ENCODE data around the gene MAGEA9B.
"Not testable (repeated sequence)": the region's sequence is repeated elsewhere in the genome, so short reads cannot be mapped to it uniquely, and the experiment has no call there.

The MAGEA9B gene

GRCh38 chrX:149567621-149568417, 19.4 kb downstream of the MAGEA9B start:
- Histone ChIP-seq H3K4me3 (ENCODE audit: severe bottlenecking) (no peak overlapping the region), H3K9me3 (ENCODE audit: severe bottlenecking) (no peaks in the 10 kb centered on the region), H3K27me3 (ENCODE audit: insufficient read depth, poor library complexity, severe bottlenecking) (no peaks in the 10 kb centered on the region), H3K27ac (ENCODE audit: poor library complexity, severe bottlenecking) (no peak overlapping the region), H3K4me1 (ENCODE audit: insufficient read depth, poor library complexity, severe bottlenecking) (no peaks in the 10 kb centered on the region), H3K36me3 (ENCODE audit: low read depth) (no peaks in the 10 kb centered on the region)
- no peak for TF ChIP-seq CTCF (IDR thresholded peaks at IDR 0.05; ENCODE audit: poor library complexity, severe bottlenecking)
- ATAC-seq (ENCODE audit: low read depth) (no peak), DNase-seq (ENCODE audit: low spot score) (no peak)

GRCh38 chrX:149563359-149563758, 23.9 kb downstream of the MAGEA9B start:
- H3K4me1 ChIP-seq (ENCODE audit: insufficient read depth, poor library complexity, severe bottlenecking), result no peaks in the 10 kb centered on the region
- DNase-seq (ENCODE audit: low spot score) (no peak), ATAC-seq (ENCODE audit: low read depth) (no peak)
- no peaks in the 10 kb centered on the region for H3K9me3 ChIP-seq (ENCODE audit: severe bottlenecking)
- no peak overlapping the region for H3K4me3 ChIP-seq (ENCODE audit: severe bottlenecking)
- no peaks in the 10 kb centered on the region for H3K36me3 ChIP-seq (ENCODE audit: low read depth)
- no peak overlapping the region for H3K27ac ChIP-seq (ENCODE audit: poor library complexity, severe bottlenecking)
- no peaks in the 10 kb centered on the region for H3K27me3 ChIP-seq (ENCODE audit: insufficient read depth, poor library complexity, severe bottlenecking)
- no peak for TF ChIP-seq CTCF (IDR thresholded peaks at IDR 0.05; ENCODE audit: poor library complexity, severe bottlenecking)

- H3K36me3 ChIP-seq (ENCODE audit: low read depth); H3K27me3 ChIP-seq (ENCODE audit: insufficient read depth, poor library complexity, severe bottlenecking); ATAC-seq (ENCODE audit: low read depth): not testable (repeated sequence)
Observed at GRCh38 chrX:149555251-149555650, 32.0 kb downstream of the MAGEA9B start.

GRCh38 chrX:149551939-149552248, 35.4 kb downstream of the MAGEA9B start:
- DNase-seq (ENCODE audit: low spot score); H3K4me1 ChIP-seq (ENCODE audit: insufficient read depth, poor library complexity, severe bottlenecking); H3K4me3 ChIP-seq (ENCODE audit: severe bottlenecking); H3K27ac ChIP-seq (ENCODE audit: poor library complexity, severe bottlenecking); H3K36me3 ChIP-seq (ENCODE audit: low read depth); ATAC-seq (ENCODE audit: low read depth); H3K9me3 ChIP-seq (ENCODE audit: severe bottlenecking); H3K27me3 ChIP-seq (ENCODE audit: insufficient read depth, poor library complexity, severe bottlenecking): not testable (repeated sequence)

More at GRCh38 chrX:149555251-149555650, 32.0 kb downstream of the MAGEA9B start:
- H3K27ac ChIP-seq (ENCODE audit: poor library complexity, severe bottlenecking); H3K4me3 ChIP-seq (ENCODE audit: severe bottlenecking); H3K4me1 ChIP-seq (ENCODE audit: insufficient read depth, poor library complexity, severe bottlenecking); DNase-seq (ENCODE audit: low spot score); H3K9me3 ChIP-seq (ENCODE audit: severe bottlenecking): not testable (repeated sequence)

GRCh38 chrX:149551245-149551938, 35.9 kb downstream of the MAGEA9B start:
- not testable (repeated sequence) for DNase-seq (ENCODE audit: low spot score); H3K4me3 ChIP-seq (ENCODE audit: severe bottlenecking)

GRCh38 chrX:149550454-149550853, 36.8 kb downstream of the MAGEA9B start:
- not testable (repeated sequence) for H3K9me3 ChIP-seq (ENCODE audit: severe bottlenecking); H3K4me1 ChIP-seq (ENCODE audit: insufficient read depth, poor library complexity, severe bottlenecking); DNase-seq (ENCODE audit: low spot score); H3K36me3 ChIP-seq (ENCODE audit: low read depth); H3K27ac ChIP-seq (ENCODE audit: poor library complexity, severe bottlenecking); H3K4me3 ChIP-seq (ENCODE audit: severe bottlenecking); ATAC-seq (ENCODE audit: low read depth); H3K27me3 ChIP-seq (ENCODE audit: insufficient read depth, poor library complexity, severe bottlenecking)

More at GRCh38 chrX:149551245-149551938, 35.9 kb downstream of the MAGEA9B start:
- not testable (repeated sequence) for H3K27ac ChIP-seq (ENCODE audit: poor library complexity, severe bottlenecking); H3K36me3 ChIP-seq (ENCODE audit: low read depth); H3K27me3 ChIP-seq (ENCODE audit: insufficient read depth, poor library complexity, severe bottlenecking); ATAC-seq (ENCODE audit: low read depth); H3K9me3 ChIP-seq (ENCODE audit: severe bottlenecking); H3K4me1 ChIP-seq (ENCODE audit: insufficient read depth, poor library complexity, severe bottlenecking)

GRCh38 chrX:149549701-149550100, 37.6 kb downstream of the MAGEA9B start, which contains the start of gene HSFX3:
Gene HSFX3, minus strand, starts transcription at chrX:149549924. Its CDS starts 72 bp downstream, at chrX:149549852.
- not testable (repeated sequence) for H3K27me3 ChIP-seq (ENCODE audit: insufficient read depth, poor library complexity, severe bottlenecking); DNase-seq (ENCODE audit: low spot score); H3K4me3 ChIP-seq (ENCODE audit: severe bottlenecking)

GRCh38 chrX:149547782-149548181, 39.5 kb downstream of the MAGEA9B start:
- not testable (repeated sequence) for H3K27me3 ChIP-seq (ENCODE audit: insufficient read depth, poor library complexity, severe bottlenecking); H3K36me3 ChIP-seq (ENCODE audit: low read depth); H3K9me3 ChIP-seq (ENCODE audit: severe bottlenecking); H3K4me1 ChIP-seq (ENCODE audit: insufficient read depth, poor library complexity, severe bottlenecking); DNase-seq (ENCODE audit: low spot score); H3K27ac ChIP-seq (ENCODE audit: poor library complexity, severe bottlenecking); H3K4me3 ChIP-seq (ENCODE audit: severe bottlenecking); ATAC-seq (ENCODE audit: low read depth)

More at GRCh38 chrX:149549701-149550100, 37.6 kb downstream of the MAGEA9B start, which contains the start of gene HSFX3:
- not testable (repeated sequence) for H3K9me3 ChIP-seq (ENCODE audit: severe bottlenecking); ATAC-seq (ENCODE audit: low read depth); H3K4me1 ChIP-seq (ENCODE audit: insufficient read depth, poor library complexity, severe bottlenecking); H3K36me3 ChIP-seq (ENCODE audit: low read depth); H3K27ac ChIP-seq (ENCODE audit: poor library complexity, severe bottlenecking)

GRCh38 chrX:149546962-149547361, 40.3 kb downstream of the MAGEA9B start:
- not testable (repeated sequence) for ATAC-seq (ENCODE audit: low read depth); DNase-seq (ENCODE audit: low spot score); H3K4me3 ChIP-seq (ENCODE audit: severe bottlenecking); H3K27me3 ChIP-seq (ENCODE audit: insufficient read depth, poor library complexity, severe bottlenecking); H3K36me3 ChIP-seq (ENCODE audit: low read depth); H3K9me3 ChIP-seq (ENCODE audit: severe bottlenecking); H3K27ac ChIP-seq (ENCODE audit: poor library complexity, severe bottlenecking); H3K4me1 ChIP-seq (ENCODE audit: insufficient read depth, poor library complexity, severe bottlenecking)
